SK-N-SH (cell line): ENCODE results near the gene PET100. TPM values are rescaled to one million over a fixed set of nuclear protein-coding genes. Genes with fewer than 3 reads are reported as not detected.

Experiments
- CTCF ChIA-PET: fragments of 300-600, 350-600 bp; formaldehyde crosslinking; extraction: SDS; loops from one replicate; lab custom pipeline; 2021; lab: Yijun Ruan, JAX
- POLR2A ChIA-PET: fragments of 350-600 bp; sonication (Branson Sonifier 250); formaldehyde crosslinking; extraction: SDS; loops from one replicate; lab custom pipeline; 2020; ENCODE audit warnings: antibody characterized with exemption, inconsistent platforms; lab: Yijun Ruan, JAX
- DNase-seq: peaks from one replicate; pipeline ENCODE4 v3.0.0; 2012
- H2AFZ ChIP-seq: fragments of 200-600 bp; sonication (generic); 2 replicates; pipeline ENCODE4 v1.8.1; 2016; ENCODE audit warnings: antibody characterized with exemption, mild to moderate bottlenecking, low read depth
- H3F3A ChIP-seq: fragments of 200-600 bp; sonication (generic); replicated peaks from 2 replicates; pipeline ENCODE3; 2016; ENCODE audit warnings: antibody characterized with exemption, mild to moderate bottlenecking; ENCODE audit not compliant: insufficient read depth
- H3K27ac ChIP-seq, 2 experiments: fragments of 200-500 bp in 1 of 2; fragments of 200-600 bp in 1 of 2; sonication (Bioruptor generic) in 1 of 2; sonication (generic), shearing (Covaris generic) in 1 of 2; 2 replicates each; pipeline versions ENCODE4 v1.5.1 to v1.6.1; 2014 to 2016; ENCODE audit warnings: low read depth in 2 of 2, inconsistent platforms in 1 of 2, low read length in 1 of 2, mild to moderate bottlenecking in 1 of 2, mixed read lengths in 1 of 2
- H3K27me3 ChIP-seq: fragments of 200-600 bp; sonication (generic), shearing (Covaris generic); 2 replicates; pipeline ENCODE4 v1.6.1; 2016; ENCODE audit warnings: mixed run types; ENCODE audit not compliant: insufficient read depth
- H3K36me3 ChIP-seq, 2 experiments: fragments of 200-500 bp in 1 of 2; fragments of 200-600 bp in 1 of 2; sonication (Bioruptor generic) in 1 of 2; sonication (generic) in 1 of 2; replicated peaks in 1 of 2; 2 replicates each; pipeline versions ENCODE3 to v1.5.1; 2014 to 2016; ENCODE audit warnings: low read length in 1 of 2, mild to moderate bottlenecking in 1 of 2; ENCODE audit not compliant: insufficient read depth in 2 of 2, control insufficient read depth in 1 of 2
- H3K4me1 ChIP-seq, 2 experiments: fragments of 200-500 bp in 1 of 2; fragments of 200-600 bp in 1 of 2; sonication (Bioruptor generic) in 1 of 2; sonication (generic), shearing (Covaris generic) in 1 of 2; 2 replicates each; pipeline versions ENCODE4 v1.5.1 to v1.6.1; 2014 to 2016; ENCODE audit warnings: low read depth in 1 of 2, low read length in 1 of 2, mixed run types in 1 of 2; ENCODE audit not compliant: insufficient read depth in 2 of 2, control insufficient read depth in 1 of 2
- H3K4me2 ChIP-seq: fragments of 200-600 bp; sonication (generic), shearing (Covaris generic); 2 replicates; pipeline ENCODE4 v1.6.1; 2017; ENCODE audit warnings: mixed run types
- H3K4me3 ChIP-seq, 2 experiments: fragments of 200-500 bp in 1 of 2; fragments of 200-600 bp in 1 of 2; sonication (Bioruptor generic) in 1 of 2; sonication (generic), shearing (Covaris generic) in 1 of 2; 2 replicates each; pipeline versions ENCODE4 v1.5.1 to v1.8.1; 2014 to 2016; ENCODE audit warnings: low read depth in 2 of 2, inconsistent platforms in 1 of 2, low read length in 1 of 2, mild to moderate bottlenecking in 1 of 2, mixed read lengths in 1 of 2, moderate library complexity in 1 of 2
- H3K79me2 ChIP-seq: fragments of 200-600 bp; sonication (generic); 2 replicates; pipeline ENCODE4 v1.8.1; 2017; ENCODE audit warnings: mild to moderate bottlenecking; ENCODE audit not compliant: insufficient read depth
- H3K9ac ChIP-seq: fragments of 200-600 bp; sonication (generic); 2 replicates; pipeline ENCODE4 v1.6.1; 2017; ENCODE audit warnings: mixed run types
- H3K9me2 ChIP-seq: fragments of 200-600 bp; sonication (generic); 2 replicates; pipeline ENCODE4 v1.6.1; 2017; ENCODE audit warnings: mixed run types
- H3K9me3 ChIP-seq: fragments of 200-600 bp; sonication (generic); 2 replicates; pipeline ENCODE4 v1.6.1; 2017; ENCODE audit warnings: mixed run types, mild to moderate bottlenecking, moderate library complexity
- H4K20me1 ChIP-seq: fragments of 200-600 bp; sonication (generic); 2 replicates; pipeline ENCODE4 v1.6.1; 2017; ENCODE audit warnings: mild to moderate bottlenecking, mixed run types; ENCODE audit not compliant: insufficient read depth
- EZH2phosphoT487 ChIP-seq: fragments of 200-600 bp; sonication (generic); IDR thresholded peaks from 2 replicates; pipeline ENCODE4 v1.6.1; 2017; ENCODE audit warnings: low read depth, mixed run types, mild to moderate bottlenecking, antibody characterized with exemption, moderate library complexity, borderline replicate concordance
- FOXM1 ChIP-seq: IDR thresholded peaks from 2 replicates; pipeline ENCODE4 v1.4.0; 2012; ENCODE audit warnings: low read depth, mild to moderate bottlenecking
- GABPA ChIP-seq: IDR thresholded peaks from 2 replicates; pipeline ENCODE4 v1.4.0; 2012; ENCODE audit warnings: low read depth, mild to moderate bottlenecking
- GATA2 ChIP-seq: sonication (generic); formaldehyde crosslinking; IDR thresholded peaks from 2 replicates; pipeline ENCODE4 v1.5.0; 2020; ENCODE audit warnings: mild to moderate bottlenecking, missing genetic modification reagents
- MEF2A ChIP-seq: IDR thresholded peaks from 2 replicates; pipeline ENCODE4 v1.4.0; 2012; ENCODE audit warnings: low read depth, borderline replicate concordance
- MXI1 ChIP-seq: IDR thresholded peaks from 2 replicates; pipeline ENCODE4 v1.6.1; 2012; ENCODE audit warnings: mild to moderate bottlenecking, low read depth, low read length, improper control_type of control experiment
- NFIC ChIP-seq: IDR thresholded peaks from 2 replicates; pipeline ENCODE4 v1.4.0; 2012; ENCODE audit warnings: borderline replicate concordance
- NRF1 ChIP-seq: IDR thresholded peaks from 2 replicates; pipeline ENCODE4 v1.6.1; 2012; ENCODE audit warnings: low read depth, mild to moderate bottlenecking, low read length
- POLR2AphosphoS5 ChIP-seq: IDR thresholded peaks from 2 replicates; pipeline ENCODE4 v1.6.1; 2012; ENCODE audit warnings: low read depth, low read length
- RXRA ChIP-seq: IDR thresholded peaks from 2 replicates; pipeline ENCODE4 v1.4.0; 2012; ENCODE audit warnings: low read depth, mild to moderate bottlenecking, borderline replicate concordance
- SIN3A ChIP-seq: IDR thresholded peaks from 2 replicates; pipeline ENCODE4 v1.6.1; 2012; ENCODE audit warnings: low read depth, mild to moderate bottlenecking, low read length, moderate library complexity, borderline replicate concordance
- SMC3 ChIP-seq: IDR thresholded peaks from 2 replicates; pipeline ENCODE4 v1.6.1; 2012; ENCODE audit warnings: low read depth, low read length, improper control_type of control experiment
- TAF1 ChIP-seq: IDR thresholded peaks from 2 replicates; pipeline ENCODE4 v1.6.1; 2012; ENCODE audit warnings: low read depth, mild to moderate bottlenecking, low read length, moderate library complexity, borderline replicate concordance
- TEAD4 ChIP-seq: IDR thresholded peaks from 2 replicates; pipeline ENCODE4 v1.4.0; 2012; ENCODE audit warnings: mild to moderate bottlenecking, borderline replicate concordance; ENCODE audit not compliant: insufficient read depth
- WGBS: methylation state at CpG from one replicate; pipeline ENCODE4 v1.1.6; 2017; ENCODE audit warnings: low lambda C conversion rate; 5-methylcytosine and 5-hydroxymethylcytosine counted together
- polyA plus RNA-seq, 3 experiments: library from polyadenylated mRNA; depleted of rRNA; stranded (reverse); fragments of >200 nt; gene quantifications; 2 replicates each; pipeline ENCODE4 v1.2.3, GENCODE V29; 2012
- TF ChIP-seq, protein P1 (sequence below): fragments of 150-350 bp; IDR thresholded peaks from 2 replicates; pipeline ENCODE4 v1.6.1; 2016; ENCODE audit warnings: mild to moderate bottlenecking, low read depth, low read length
- TF ChIP-seq, protein P2 (sequence below): IDR thresholded peaks from 2 replicates; pipeline ENCODE4; 2012
- TF ChIP-seq, protein P3 (sequence below): IDR thresholded peaks from 2 replicates; pipeline ENCODE4 v1.4.0; 2012; ENCODE audit warnings: low read depth
- TF ChIP-seq, protein P4 (sequence below): IDR thresholded peaks from 2 replicates; pipeline ENCODE4 v1.4.0; 2012; ENCODE audit warnings: low read depth, borderline replicate concordance
- TF ChIP-seq, protein P5 (sequence below): fragments of 200-600 bp; sonication (generic); IDR thresholded peaks from 2 replicates; pipeline ENCODE4 v1.6.1; 2017; ENCODE audit warnings: antibody characterized with exemption, mild to moderate bottlenecking, moderate library complexity

PET100 gene
- polyA plus RNA-seq, 1 of the 3 experiments (the other 2 are of a cell fraction): 48.1 TPM

DNA sequence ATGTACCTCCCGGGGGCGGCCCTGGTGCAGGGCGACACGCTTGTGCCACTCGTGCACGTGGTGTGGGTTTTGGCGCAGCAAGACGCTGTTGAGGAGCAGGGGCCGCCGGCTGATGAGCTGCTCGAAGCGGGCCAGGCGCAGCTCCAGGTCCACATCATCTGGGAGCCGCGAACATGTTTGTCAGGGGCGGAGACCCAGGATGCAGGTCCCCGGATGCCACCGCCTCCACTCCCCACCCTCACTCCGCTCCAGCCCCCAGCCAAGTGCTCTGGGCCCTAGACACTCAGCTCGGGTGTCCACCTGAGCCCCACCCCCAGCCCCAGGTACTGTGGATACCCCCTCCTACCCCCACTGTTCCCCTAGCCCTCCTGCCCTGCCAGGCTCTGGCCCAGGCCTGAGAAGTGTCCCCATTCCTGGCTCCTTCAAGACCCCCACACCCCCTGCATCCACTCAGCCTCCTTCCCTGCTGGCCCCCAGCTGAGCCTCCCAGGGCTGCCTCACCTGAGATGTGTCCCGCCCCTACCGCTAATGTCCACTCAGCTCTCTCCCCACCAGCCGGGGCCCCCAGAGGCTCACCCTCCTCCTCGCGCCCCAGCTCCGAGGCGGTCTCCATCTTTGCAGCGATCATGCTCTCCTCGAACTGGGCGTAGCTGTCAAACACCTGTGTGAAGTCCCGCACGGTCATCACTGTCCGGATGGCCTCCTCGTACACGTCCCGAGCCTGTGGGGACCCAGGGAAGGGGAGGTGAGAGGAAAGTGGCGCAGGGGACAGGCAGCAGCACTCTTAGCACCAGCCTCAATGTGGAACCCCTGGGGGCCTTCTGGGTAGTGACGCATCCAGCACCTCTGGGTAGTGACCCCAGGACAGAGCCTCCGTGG is 5.6 kb upstream of the PET100 start:
- Histone ChIP-seq H3K9me3 (no peaks in the 10 kb centered on the region), H3K4me1 (peaks cover 8 to 31% of the 10 kb centered on the region in 2 experiments; a peak in 2 of 4 replicates), H3K9ac (no peak overlapping the region), H3K4me3 (no peak overlapping the region), H4K20me1 (0 out of 2 replicates have a peak, but pooled peaks cover 5% of the 10 kb centered on the region), H3K27me3 (no peaks in the 10 kb centered on the region), H3F3A (peaks cover 1% of the 10 kb centered on the region), H3K9me2 (no peaks in the 10 kb centered on the region), H2AFZ (no peak overlapping the region), H3K36me3 (peaks cover 3 to 62% of the 10 kb centered on the region in 2 experiments), H3K4me2 (no peak overlapping the region), H3K27ac (no peak overlapping the region), H3K79me2 (peaks cover 28% of the 10 kb centered on the region)
- CTCF ChIA-PET: interaction anchor here (1.1 to 2.2 kb wide), 2 partner anchors 56 to 57 kb away, joined by 6 read pairs; partner anchors contain the start of gene TRAPPC5
- DNase-seq: no peak
- POLR2A ChIA-PET: interaction anchor here (0.6 kb wide), 1 partner anchor 1997 kb away, joined by 3 read pairs; no protein-coding TSS in a partner anchor
- no peak for TF ChIP-seq GABPA
- TF ChIP-seq, protein P1, sequence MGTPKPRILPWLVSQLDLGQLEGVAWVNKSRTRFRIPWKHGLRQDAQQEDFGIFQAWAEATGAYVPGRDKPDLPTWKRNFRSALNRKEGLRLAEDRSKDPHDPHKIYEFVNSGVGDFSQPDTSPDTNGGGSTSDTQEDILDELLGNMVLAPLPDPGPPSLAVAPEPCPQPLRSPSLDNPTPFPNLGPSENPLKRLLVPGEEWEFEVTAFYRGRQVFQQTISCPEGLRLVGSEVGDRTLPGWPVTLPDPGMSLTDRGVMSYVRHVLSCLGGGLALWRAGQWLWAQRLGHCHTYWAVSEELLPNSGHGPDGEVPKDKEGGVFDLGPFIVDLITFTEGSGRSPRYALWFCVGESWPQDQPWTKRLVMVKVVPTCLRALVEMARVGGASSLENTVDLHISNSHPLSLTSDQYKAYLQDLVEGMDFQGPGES: no peak
- TF ChIP-seq, protein P2, sequence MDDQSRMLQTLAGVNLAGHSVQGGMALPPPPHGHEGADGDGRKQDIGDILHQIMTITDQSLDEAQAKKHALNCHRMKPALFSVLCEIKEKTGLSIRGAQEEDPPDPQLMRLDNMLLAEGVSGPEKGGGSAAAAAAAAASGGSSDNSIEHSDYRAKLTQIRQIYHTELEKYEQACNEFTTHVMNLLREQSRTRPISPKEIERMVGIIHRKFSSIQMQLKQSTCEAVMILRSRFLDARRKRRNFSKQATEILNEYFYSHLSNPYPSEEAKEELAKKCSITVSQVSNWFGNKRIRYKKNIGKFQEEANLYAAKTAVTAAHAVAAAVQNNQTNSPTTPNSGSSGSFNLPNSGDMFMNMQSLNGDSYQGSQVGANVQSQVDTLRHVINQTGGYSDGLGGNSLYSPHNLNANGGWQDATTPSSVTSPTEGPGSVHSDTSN: no peak
- no peak for TF ChIP-seq RXRA
- TF ChIP-seq NRF1: no peak
- WGBS: 97% methylated on average over 29 of the region's 39 CpGs

DNA sequence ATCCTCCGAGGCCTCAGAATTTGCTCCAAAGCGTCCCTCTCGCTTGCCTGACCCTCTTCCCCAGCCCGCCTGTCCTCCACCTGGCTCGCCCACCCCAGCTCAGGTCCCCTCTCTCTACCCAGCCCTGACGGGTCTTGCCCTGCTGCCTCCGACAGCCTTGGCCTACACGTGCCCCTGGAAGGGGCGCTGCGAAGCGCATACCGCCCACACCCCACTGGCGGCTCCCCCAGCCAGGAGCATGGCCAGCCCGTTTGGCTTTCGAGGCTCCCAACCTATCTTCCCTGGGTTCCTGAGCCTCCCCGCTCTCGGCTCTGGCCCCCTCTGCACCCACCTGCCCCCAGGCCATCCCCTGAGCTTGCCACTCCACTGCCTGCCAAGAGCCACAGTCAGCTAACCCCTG is 4.8 kb upstream of the PET100 start:
- H3F3A ChIP-seq: no peaks in the 10 kb centered on the region
- H3K9me3 ChIP-seq: no peaks in the 10 kb centered on the region
- H3K79me2 ChIP-seq: peaks cover 35% of the 10 kb centered on the region
- no peak overlapping the region for H2AFZ ChIP-seq
- no peak overlapping the region for H3K9ac ChIP-seq
- TF ChIP-seq MEF2A (no peak), NFIC (no peak), GATA2 (CRISPR knock-in tag) (no peak), SMC3 (no peak), EZH2phosphoT487 (no peak), TAF1 (no peak), POLR2AphosphoS5 (no peak), FOXM1 (no peak), SIN3A (no peak), MXI1 (no peak), TEAD4 (no peak)
- TF ChIP-seq, protein P3, sequence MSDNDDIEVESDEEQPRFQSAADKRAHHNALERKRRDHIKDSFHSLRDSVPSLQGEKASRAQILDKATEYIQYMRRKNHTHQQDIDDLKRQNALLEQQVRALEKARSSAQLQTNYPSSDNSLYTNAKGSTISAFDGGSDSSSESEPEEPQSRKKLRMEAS: no peak
- TF ChIP-seq, protein P4, sequence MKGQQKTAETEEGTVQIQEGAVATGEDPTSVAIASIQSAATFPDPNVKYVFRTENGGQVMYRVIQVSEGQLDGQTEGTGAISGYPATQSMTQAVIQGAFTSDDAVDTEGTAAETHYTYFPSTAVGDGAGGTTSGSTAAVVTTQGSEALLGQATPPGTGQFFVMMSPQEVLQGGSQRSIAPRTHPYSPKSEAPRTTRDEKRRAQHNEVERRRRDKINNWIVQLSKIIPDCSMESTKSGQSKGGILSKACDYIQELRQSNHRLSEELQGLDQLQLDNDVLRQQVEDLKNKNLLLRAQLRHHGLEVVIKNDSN: no peak
- TF ChIP-seq, protein P5, sequence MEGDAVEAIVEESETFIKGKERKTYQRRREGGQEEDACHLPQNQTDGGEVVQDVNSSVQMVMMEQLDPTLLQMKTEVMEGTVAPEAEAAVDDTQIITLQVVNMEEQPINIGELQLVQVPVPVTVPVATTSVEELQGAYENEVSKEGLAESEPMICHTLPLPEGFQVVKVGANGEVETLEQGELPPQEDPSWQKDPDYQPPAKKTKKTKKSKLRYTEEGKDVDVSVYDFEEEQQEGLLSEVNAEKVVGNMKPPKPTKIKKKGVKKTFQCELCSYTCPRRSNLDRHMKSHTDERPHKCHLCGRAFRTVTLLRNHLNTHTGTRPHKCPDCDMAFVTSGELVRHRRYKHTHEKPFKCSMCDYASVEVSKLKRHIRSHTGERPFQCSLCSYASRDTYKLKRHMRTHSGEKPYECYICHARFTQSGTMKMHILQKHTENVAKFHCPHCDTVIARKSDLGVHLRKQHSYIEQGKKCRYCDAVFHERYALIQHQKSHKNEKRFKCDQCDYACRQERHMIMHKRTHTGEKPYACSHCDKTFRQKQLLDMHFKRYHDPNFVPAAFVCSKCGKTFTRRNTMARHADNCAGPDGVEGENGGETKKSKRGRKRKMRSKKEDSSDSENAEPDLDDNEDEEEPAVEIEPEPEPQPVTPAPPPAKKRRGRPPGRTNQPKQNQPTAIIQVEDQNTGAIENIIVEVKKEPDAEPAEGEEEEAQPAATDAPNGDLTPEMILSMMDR: no peak
- POLR2A ChIA-PET: no interaction called here
- H3K4me1 ChIP-seq: peaks cover 8 to 23% of the 10 kb centered on the region in 2 experiments; a peak in 2 of 4 replicates
- no peaks in the 10 kb centered on the region for H3K9me2 ChIP-seq
- H3K27me3 ChIP-seq: no peaks in the 10 kb centered on the region
- no peak overlapping the region for H3K4me3 ChIP-seq
- DNase-seq: no peak
- H4K20me1 ChIP-seq: 0 out of 2 replicates have a peak, but pooled peaks cover 5% of the 10 kb centered on the region
- H3K36me3 ChIP-seq: peaks cover 3 to 59% of the 10 kb centered on the region in 2 experiments
- WGBS: 96% methylated on average over 17 of the region's 17 CpGs
- CTCF ChIA-PET: interaction anchor here (1.1 to 2.2 kb wide), 2 partner anchors 56 kb away, joined by 6 read pairs; partner anchors contain the start of gene TRAPPC5
- H3K4me2 ChIP-seq: no peak overlapping the region
- no peak overlapping the region for H3K27ac ChIP-seq
